ENCODE measurements around the gene PRDX2.

The PRDX2 gene

DNA sequence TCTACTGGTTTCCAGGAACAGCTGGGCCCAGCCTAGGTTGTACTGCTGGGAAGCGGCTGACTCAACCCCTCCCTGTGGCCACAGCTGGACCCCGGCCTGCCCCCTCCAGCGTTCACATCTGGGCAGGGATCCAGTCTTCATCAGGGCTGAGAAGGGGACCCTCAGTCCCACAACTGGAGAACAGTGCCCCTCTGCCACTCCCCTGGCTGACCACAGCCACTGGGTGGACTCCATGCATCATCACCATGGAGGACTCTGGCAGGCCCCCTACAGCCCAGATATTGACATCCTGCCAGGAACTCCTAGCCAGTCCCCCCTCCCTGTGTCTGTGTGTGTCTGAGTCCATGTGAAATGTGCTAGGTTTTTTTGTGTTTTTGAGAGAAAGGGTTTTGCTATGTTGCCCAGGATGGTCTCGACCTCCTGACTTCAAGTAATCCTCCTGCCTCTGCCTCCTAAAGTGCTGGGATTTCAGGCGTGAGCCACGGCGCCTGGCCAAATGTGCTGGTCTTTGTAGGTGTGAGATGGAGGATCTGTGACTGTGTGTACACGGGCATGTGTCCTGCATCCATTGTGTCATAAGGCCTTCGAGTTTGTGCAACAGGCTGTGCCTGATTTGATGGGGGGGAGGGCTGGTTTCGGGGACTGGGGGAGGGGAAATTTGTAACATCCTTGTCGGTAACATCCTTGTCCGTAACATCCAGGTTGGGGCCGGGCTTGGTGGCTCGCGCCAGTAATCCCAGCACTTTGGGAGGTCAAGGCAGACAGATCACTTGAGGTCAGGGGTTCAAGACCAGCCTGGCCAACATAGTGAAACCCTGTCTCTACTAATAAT, 22.2 kb downstream of the PRDX2 start:
- no peak for FAIRE-seq

DNA sequence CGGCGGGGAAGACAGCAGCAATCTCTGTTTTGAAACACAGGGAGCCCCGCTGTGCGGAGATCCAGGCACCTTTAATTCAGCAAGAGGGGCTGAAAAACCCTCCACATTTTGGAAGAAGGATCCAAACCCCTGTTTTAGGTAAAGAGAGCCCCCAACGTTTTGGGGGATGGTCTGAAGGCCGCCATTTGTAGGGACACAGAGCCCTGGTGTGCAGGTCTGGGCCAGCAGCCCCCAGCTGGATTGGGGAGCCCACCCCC, 22.8 kb downstream of the PRDX2 start:
- no peak for FAIRE-seq

DNA sequence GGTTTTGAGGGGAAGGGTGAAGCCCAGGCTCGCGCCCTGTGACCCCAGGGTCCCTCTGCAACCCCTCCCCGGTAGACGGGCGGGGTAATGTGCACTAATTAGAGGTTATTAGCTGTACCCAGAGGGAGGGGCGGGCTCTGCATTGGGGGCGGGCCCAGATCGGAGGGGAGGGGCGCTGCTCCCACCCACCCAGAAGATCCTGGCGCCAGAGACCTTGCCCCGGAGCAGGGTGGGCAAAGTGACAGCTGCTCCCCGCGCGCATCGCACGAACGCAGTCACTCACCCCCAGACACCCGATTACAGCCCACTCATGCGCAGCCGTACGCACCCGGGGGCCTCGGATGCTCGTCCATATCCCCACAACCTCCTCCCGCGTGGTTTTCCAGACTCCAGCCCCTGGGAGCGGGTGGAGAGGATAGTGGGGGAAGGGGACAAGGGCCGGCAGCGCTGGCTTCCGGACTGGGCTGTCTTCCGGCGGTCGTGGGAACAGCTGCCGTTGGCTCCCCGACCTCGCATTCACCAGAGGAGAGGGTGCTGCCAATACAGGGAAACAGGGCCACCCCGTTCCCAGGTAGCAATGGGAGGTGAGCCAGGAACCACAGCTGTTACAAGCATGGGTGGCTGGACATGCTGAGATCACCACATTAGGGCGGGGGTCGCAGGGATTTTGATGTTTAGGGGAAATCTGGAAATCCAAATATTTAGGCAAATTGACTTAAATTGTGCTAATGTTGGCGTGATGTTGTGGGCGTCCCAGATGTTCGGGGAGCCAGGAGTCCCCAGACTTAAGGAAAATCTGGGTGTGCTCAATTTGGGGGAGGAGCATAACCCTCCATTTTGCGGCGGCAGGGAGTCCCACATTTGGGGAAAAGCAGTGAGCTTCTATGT, 23.3 kb downstream of the PRDX2 start:
- peak; percentile 68 for FAIRE-seq

DNA sequence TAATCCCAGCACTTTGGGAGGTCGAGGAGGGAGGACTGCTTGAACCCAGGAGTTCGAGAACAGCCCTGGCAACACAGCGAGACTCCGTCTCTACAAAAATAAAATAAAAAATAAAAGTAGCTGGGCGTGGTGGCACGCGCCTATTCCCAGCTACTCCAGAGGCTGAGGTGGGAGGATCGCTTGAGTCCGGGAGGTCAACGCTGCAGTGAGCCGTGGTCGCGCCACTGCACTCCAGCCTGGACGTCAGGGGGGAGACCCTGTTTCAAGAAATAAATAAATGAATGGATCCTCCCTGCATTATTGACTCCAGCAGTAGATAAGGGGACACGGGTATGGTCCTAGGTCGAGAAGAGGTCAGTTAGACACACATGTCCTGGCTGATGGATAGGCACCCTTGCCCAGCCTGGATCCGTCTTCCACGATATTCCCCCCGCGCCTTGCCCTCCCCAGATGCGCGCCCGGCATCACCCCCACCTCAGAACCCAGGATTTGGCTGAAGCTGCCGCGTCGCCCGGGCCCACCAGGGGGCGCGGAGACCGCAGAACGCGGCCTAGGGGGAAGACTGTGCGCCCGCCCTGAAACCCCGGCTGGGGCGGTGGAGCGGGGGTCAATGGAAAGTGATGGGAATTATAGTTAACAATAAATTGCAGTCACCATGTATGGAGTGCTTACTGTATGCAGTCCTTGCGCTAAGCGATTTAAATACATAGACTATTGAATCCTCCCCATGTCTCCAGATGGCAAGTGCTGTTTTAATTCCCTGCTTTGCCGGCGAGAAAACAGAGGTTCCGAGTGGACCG, 24.2 kb downstream of the PRDX2 start:
- FAIRE-seq: no peak

DNA sequence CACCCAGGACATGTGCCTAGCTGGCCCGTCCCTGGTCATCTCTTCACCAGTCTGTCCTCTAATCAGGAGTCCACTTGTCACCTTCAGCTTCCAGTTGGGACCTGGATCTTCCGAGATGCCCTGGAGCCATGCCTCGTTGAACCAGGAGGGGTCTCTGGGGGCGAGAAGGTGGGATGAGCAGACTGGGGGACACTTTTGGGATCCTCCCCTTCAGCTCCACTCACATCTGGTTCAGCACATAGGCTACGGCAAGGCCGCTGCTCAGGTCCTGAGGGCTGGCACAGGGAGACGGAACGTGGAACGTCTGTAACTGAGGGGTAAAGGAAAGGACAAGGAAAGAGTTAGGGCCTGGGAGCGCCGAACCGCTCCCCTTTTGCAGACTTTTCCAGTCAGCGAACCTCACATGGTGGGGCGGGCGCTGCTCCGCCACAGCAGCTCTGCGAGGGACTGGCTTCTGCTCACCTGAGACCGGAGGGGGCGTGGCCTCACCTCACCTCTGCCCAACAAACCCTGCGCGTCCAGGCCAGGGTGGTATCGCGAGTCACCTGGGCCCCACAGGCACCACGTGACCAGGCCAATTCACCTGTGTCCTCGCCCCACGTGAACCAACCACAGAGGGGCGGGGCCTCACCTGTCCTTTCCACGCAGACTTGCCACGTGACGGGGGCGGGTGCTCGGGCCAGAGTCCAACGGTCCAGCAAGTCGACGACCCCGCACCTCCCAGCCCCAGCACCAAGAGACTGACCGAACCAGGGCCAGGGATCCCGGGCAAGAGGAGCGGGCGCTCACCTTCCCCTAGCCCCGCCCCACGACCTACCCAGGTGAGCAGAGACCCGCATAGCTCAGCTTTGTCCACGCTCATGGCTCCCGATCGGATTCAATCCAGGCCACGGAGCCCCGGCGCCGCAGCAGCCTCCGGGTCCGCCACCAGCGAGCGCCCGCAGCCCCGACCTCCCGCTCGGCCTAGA, 26.7 kb downstream of the PRDX2 start, which contains the start of gene HOOK2:
Gene HOOK2 (minus strand): TSS at position 965 of the 968 bp plus-strand sequence. CDS start 103 bp downstream, at position 862.
- no peak for FAIRE-seq

DNA sequence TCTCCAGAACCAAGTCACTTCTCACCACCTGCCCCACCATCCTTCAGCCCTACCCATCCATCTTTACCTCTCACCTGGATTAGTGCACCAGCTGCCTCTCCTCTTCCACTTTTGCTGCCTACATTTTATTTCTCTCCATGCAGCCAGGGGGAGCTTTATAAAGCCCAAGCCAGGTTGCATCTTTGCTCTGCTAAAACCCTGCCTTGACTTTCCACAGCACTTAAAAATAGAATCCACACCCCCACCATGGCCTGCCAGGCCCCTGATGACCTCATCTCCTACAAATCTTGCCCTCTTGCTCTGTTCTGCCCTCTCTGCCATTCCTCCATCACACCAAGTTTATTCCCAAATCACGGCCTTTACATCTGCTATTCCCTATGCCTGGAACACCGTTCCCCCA, 28.0 kb downstream of the PRDX2 start:
- FAIRE-seq: no peak

DNA sequence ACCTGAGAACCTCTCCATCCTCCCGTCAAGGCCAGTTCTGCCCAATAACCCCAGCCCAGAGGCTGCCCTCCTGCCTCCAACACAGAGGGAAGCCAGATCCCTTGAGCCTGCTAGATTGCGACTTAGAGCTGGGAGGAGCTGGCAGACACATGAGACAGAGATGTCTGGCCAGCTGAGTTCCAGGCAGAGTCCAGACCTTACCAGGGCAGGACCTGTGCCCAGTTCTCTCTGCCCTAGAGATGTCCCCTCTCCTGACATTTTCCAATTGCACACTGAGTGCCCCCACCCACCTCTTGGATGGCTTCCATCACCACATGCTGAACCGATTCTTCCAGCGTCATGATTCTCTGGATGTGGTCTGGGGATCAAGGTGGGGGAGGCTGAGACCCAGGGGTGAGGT, 29.3 kb downstream of the PRDX2 start:
- no peak for FAIRE-seq

DNA sequence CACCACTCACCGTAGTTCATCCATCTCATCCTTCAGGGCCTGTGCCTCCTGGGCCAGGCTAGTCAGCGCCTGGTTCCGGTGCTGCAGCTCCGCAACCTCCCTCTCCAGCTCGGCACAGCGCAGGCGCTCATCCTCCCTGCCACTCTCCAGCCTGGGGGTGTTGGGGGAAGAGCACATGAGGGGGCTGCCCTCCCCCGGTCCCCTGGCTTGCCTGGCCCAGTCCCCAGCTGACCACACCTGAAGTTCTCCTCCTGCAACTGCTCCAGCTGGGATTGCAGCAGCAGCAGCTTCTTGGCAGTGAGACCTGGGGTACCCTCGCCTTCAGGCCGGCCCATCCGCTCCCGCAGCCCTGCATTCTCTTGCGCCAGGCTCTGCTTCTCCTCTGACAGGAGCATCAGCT, 30.7 kb downstream of the PRDX2 start:
- FAIRE-seq: no peak

DNA sequence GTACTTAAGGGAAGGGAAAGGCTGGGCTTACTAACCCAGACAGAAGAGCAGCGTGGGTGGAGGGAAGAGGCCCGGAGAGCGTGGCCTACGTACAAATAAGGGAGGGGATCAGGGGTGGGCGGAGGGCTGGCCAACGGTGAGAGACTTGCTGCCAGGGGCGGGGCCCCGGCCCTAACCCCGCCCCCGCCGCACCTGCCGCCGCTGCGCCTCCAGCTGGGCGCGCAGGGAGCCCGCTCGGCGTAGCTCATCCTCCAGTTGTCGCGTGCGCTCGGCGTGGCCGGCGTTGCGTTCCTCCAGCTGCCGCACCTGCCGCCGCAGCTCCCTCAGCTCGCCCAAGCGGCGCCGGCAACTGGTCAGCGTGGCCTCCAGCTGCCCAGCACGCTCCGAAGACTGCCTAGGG, 31.9 kb downstream of the PRDX2 start:
- no peak for FAIRE-seq

DNA sequence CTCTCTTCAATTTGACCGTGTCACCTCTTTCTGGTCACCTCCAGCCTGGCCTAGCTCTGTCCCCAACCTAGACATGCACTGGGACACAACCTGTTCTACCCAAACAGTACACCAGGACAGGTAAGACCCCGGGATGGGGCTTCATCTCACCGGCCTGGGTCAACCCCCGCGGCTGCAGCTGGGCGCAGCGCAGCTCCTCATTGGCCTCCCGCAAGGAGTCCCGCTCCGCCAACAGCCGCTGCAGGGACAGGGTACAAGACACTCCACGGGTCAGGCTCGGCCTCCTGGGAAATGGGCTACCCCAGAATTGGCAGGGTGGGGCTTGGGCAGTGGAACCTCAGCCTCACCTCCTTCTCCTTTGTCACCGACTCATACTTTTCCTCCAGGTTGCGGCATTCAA, 33.9 kb downstream of the PRDX2 start:
- no peak for FAIRE-seq

DNA sequence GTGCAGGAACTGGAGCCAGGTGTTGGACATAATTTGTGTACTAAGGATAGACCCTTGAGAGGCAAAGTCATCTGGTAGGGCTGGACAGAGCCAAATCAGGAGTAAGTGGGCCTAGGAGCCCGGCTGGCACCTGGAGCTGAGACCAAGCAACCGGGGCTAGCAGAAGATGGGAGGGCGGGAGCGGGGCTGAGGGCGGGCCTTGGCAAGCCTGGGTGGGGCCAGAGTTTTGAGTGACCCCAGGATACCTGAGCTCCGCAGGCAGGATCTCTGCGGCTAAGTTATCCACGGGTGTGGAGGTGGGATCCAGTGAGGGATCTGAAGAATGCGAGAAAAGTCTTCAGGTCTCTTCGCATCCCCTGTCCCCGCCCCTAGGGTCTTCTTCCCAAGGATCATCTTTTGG, 34.5 kb downstream of the PRDX2 start:
- no peak for FAIRE-seq

DNA sequence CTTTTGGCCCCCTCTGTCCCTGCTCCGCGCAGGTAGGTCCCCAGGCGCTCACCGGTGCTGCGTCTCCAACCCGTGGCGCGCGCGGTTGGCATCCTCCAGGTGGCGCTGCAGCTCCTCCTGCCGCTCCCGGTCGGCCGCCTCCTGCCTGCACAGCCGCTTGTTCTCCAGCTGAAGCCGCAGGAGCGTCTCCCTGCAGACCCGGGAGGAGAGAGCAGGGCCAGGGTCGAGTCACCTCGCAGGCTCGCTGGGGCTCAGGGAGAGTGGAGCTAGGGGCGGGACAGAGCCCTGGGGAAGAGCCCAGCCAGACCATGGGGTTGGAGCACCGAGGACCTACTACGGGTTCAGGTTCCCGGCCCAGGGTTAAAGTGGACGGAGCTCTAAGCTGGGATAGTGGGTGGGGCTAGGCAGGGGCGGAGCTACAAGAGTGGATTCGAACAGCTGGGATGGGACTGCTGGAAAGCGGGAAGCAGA, 35.5 kb downstream of the PRDX2 start:
- FAIRE-seq: no peak

DNA sequence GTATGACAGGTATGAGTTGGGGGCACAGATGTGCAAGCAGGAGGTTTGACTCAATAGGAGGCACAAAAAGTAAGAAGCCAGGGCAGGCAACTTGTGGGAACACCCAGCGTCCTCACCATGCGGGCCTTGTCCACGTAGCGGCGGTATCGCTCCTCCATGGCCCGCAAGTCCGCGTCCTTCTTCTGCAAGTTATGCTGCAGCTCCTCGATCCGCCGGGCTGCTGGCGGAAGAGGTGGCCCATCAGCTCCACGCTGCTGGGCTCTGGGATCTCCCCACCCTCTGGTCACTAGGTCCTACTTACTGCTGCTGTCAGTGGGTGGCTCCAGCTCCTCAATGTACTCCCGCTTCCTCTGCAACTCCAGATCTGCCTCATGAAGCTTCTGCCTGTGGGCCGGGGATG, 36.9 kb downstream of the PRDX2 start:
- FAIRE-seq: no peak

DNA sequence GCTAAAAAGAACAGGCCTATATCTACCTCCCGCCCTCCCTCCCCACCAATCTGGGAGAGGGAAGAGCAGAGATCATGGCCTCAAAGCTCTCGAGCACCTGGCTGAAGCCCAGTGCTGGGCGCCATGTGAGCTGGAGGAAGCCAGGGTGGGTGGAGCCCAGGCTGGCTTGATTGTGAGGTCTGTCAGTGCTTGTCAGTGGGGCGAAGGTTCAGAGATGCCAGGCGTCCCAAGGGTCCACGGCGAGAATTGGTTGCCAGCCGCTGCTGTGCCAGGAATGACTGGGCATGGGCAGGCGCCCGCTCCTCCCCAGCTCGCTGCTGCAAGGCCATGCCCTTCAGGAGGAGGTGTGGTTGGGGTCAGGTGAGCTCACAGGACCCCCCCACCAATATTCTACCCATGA, 38.5 kb downstream of the PRDX2 start:
- no peak for FAIRE-seq

DNA sequence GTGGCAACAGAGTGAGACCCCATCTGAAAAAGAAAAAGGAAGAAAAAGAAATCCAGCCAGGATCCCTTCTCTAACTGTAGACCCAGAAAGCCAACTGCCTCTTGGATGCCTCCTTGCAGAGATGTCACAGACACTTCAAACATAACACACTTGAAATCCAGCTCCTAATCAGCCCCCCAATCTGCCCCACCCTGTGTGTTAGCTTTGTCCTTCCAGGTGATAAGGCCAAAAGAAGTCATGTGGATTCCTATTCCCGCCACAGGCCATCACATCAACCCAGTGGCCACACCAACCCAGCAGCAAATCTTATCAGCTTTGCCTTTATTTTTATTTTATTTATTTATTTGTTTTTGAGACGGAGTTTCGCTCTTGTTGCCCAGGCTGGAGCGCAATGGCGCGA, 41.9 kb downstream of the PRDX2 start:
- no peak for FAIRE-seq

DNA sequence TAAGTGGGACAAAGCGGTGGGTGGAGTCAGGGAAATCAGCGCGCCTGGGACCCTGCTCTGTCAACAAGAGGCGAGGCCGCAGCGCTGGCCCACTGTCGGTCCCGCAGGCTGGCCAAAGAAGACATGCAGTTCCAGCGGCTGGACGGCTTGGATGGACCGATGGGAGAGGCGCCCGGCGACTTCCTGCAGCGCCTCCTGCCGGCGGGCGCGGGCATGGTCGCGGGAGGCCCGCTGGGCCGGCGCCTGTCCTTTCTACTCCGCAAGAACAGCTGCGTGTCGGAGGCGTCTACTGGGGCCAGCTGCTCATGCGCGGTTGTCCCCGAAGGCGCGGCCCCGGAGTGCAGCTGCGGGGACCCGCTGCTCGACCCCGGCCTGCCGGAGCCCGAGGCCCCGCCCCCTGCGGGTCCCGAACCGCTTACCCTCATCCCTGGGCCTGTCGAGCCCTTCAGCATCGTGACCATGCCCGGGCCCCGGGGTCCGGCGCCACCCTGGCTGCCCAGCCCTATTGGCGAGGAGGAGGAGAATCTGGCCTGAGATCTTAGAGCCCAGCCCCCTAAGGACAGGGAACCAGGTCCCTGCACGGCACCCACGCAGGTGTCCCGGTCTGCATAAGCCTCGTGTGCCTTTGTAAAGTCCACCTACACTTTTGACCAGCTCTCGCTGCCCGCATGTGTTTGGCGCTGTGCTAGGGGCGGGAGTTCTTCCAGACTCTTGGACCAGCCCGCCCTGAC, 43.9 kb downstream of the PRDX2 start:
- no peak for FAIRE-seq

DNA sequence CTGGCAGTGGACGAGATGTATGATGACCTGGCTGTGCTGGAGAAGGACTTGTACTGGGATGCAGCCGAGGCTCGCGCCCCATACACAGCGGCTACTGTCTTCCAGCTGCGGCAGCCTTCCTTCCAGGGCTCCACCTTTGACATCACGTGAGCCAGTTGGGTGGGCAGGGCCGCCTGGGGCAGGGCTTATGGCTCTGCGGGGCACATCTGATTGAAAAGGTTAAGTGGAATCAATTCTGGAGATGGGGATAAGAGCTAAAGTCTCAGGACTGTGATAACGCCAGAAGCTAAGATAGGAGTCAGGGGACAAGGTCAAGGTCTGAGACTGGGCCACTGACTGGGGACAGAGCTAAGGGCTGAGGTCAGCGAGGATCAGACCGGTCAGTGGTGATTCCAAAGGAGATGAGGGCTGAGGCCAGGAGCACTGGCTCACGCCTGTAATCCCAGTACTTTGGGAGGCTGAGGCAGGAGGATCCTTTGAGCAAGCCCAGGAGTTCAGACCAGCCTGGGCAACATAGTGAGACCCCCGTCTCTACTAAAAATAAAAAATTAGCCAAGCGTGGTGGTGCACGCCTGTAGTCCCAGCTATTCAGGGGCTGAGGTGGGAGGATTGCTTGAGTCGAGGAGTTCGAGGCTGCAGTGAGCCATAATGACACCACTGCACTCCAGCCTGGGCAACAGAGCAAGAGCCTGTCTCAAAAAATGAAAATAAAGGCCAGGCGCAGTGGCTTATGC, 45.3 kb downstream of the PRDX2 start:
- FAIRE-seq: no peak

DNA sequence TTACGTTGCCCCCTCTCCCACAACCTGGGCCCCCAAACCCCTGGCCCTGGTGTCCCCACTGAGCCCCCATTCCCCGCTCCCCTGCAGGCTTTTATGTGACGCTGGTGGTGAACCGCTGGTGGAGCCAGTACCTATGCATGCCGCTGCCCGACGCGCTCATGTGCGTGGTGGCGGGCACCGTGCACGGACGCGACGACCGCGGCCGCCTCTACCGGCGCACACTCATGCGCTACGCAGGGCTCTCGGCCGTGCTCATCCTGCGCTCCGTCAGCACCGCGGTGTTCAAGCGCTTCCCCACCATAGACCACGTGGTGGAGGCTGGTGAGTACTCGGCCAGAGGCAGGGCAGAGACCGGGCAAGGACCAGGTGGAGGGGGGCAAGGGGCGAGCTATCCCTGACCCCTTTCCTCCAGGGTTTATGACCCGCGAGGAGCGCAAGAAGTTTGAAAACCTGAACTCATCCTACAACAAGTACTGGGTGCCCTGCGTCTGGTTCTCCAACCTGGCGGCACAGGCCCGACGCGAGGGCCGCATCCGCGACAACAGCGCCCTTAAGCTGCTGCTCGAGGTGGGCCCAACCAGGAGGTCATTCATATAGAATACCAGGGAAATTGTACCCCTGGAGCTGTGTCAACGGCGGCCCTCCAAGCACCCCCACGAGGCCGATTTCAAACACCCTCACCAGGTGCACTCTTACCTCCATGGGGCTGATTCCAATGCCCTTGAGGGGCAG, 47.0 kb downstream of the PRDX2 start:
- no peak for FAIRE-seq

DNA sequence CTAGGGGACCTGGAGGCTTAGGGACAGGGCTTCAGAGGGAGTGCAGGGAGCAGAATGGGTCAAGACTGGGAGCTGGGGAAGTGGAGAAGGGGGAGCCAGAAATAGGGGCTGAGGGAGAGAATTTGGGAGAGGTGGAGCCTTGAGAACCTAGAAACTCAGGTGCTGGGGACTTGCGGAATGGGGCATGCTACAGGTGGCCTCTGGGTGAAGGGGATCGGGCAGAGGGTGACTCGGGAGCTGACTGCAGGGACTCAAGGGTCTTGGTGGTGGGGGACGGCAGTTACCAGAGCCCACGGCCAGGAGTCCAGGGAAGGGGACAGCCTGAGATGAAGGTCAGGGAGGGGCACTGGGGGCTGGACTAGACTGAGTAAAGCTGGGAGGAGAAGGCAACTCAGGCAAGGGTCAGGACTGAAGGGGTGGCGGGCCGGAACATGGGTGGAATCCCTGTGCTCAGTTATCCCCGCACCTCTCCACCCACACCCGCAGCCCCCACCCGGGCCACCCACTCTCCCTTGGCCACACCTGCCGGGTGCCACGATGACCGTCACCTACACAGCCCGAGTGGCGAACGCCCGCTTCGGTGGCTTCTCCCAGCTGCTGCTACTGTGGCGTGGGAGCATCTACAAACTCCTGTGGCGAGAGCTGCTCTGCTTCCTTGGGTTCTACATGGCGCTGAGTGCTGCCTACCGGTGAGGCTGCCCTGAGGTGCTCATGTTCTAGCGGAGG, 49.4 kb downstream of the PRDX2 start:
- no peak for FAIRE-seq
